Dendritic cell treated with granulocyte-macrophage colony-stimulating factor and Interleukin-4, amounts not matched to agents 40 ng/mL and 50 ng/mL, for 4 days (primary cell): ENCODE measurements around the gene FOXP2.

Experiments
- H3K27ac Mint-ChIP-seq: one replicate; pipeline ENCODE4 v1.8.0; 2022; ENCODE audit warnings: mild to moderate bottlenecking, mixed read lengths
- H3K27me3 Mint-ChIP-seq: one replicate; pipeline ENCODE4 v1.8.0; 2022; ENCODE audit warnings: mild to moderate bottlenecking, mixed read lengths
- H3K36me3 Mint-ChIP-seq: one replicate; pipeline ENCODE4 v1.8.0; 2022; ENCODE audit warnings: low read depth, mixed read lengths
- H3K4me1 Mint-ChIP-seq: one replicate; pipeline ENCODE4 v1.8.0; 2022; ENCODE audit warnings: low read depth, mixed read lengths
- H3K4me3 Mint-ChIP-seq: one replicate; pipeline ENCODE4 v1.8.0; 2022; ENCODE audit warnings: mild to moderate bottlenecking, moderate library complexity, mixed read lengths
- H3K9me3 Mint-ChIP-seq: one replicate; pipeline ENCODE4 v1.8.0; 2022; ENCODE audit warnings: mixed read lengths
- intact Hi-C: fragments of 100-400 bp; cut with micrococcal nuclease; formaldehyde crosslinking; loops from one replicate; pipeline ENCODE4 v1.15.0; 2022

The FOXP2 gene

GRCh38 chr7:114652041-114652440 is 237.4 kb downstream of the FOXP2 start:
- no peak overlapping the region for H3K4me3 Mint-ChIP-seq

GRCh38 chr7:114653364-114654088 is 238.9 kb downstream of the FOXP2 start:
- intact Hi-C loops: loop anchor here (10.0 kb wide), 1 partner anchor 629 kb away; no protein-coding TSS in a partner anchor
- Mint-ChIP-seq H3K36me3 (no peaks in the 10 kb centered on the region), H3K4me1 (no peaks in the 10 kb centered on the region), H3K9me3 (no peaks in the 10 kb centered on the region), H3K4me3 (no peak overlapping the region), H3K27ac (no peak overlapping the region), H3K27me3 (no peaks in the 10 kb centered on the region)

More at GRCh38 chr7:114652041-114652440, 237.4 kb downstream of the FOXP2 start:
- Mint-ChIP-seq H3K9me3 (no peaks in the 10 kb centered on the region), H3K27ac (no peak overlapping the region), H3K4me1 (no peaks in the 10 kb centered on the region), H3K27me3 (no peaks in the 10 kb centered on the region), H3K36me3 (no peaks in the 10 kb centered on the region)
- intact Hi-C loops: loop anchor here (10.0 kb wide), 1 partner anchor 627 kb away; no protein-coding TSS in a partner anchor

- no peaks in the 10 kb centered on the region for H3K36me3 Mint-ChIP-seq
- no peaks in the 10 kb centered on the region for H3K27me3 Mint-ChIP-seq
- no peak overlapping the region for H3K4me3 Mint-ChIP-seq
- H3K9me3 Mint-ChIP-seq: no peaks in the 10 kb centered on the region
- no peaks in the 10 kb centered on the region for H3K4me1 Mint-ChIP-seq
- intact Hi-C loops: loop anchor here (10.0 kb wide), 1 partner anchor 632 kb away; no protein-coding TSS in a partner anchor
- no peak overlapping the region for H3K27ac Mint-ChIP-seq
These were observed 241.9 kb downstream of the FOXP2 start for GRCh38 chr7:114656466-114656865.

GRCh38 chr7:114657279-114657678 is 242.7 kb downstream of the FOXP2 start:
- Mint-ChIP-seq H3K27me3 (no peaks in the 10 kb centered on the region), H3K27ac (no peak overlapping the region), H3K9me3 (no peaks in the 10 kb centered on the region), H3K4me1 (no peaks in the 10 kb centered on the region), H3K4me3 (no peak overlapping the region), H3K36me3 (no peaks in the 10 kb centered on the region)
- intact Hi-C loops: loop anchor here (10.0 kb wide), 1 partner anchor 632 kb away; no protein-coding TSS in a partner anchor

- Mint-ChIP-seq H3K9me3 (no peaks in the 10 kb centered on the region), H3K4me3 (no peak overlapping the region), H3K36me3 (no peaks in the 10 kb centered on the region), H3K27ac (no peak overlapping the region), H3K4me1 (no peaks in the 10 kb centered on the region), H3K27me3 (no peaks in the 10 kb centered on the region)
- intact Hi-C loops: loop anchor here (10.0 kb wide), 1 partner anchor 633 kb away; no protein-coding TSS in a partner anchor
These were observed 243.6 kb downstream of the FOXP2 start for GRCh38 chr7:114658216-114658615.

- intact Hi-C loops: loop anchor here (10.0 kb wide), 1 partner anchor 635 kb away; no protein-coding TSS in a partner anchor
- no peaks in the 10 kb centered on the region for H3K27me3 Mint-ChIP-seq
- H3K4me1 Mint-ChIP-seq: no peaks in the 10 kb centered on the region
- no peak overlapping the region for H3K4me3 Mint-ChIP-seq
- no peaks in the 10 kb centered on the region for H3K9me3 Mint-ChIP-seq
- no peak overlapping the region for H3K27ac Mint-ChIP-seq
- H3K36me3 Mint-ChIP-seq: no peaks in the 10 kb centered on the region
These were observed 245.0 kb downstream of the FOXP2 start for GRCh38 chr7:114659409-114660125.

GRCh38 chr7:114660126-114660486 is 245.5 kb downstream of the FOXP2 start:
- intact Hi-C loops: no loop called here

GRCh38 chr7:114660753-114661152 is 246.1 kb downstream of the FOXP2 start:
- Mint-ChIP-seq H3K4me3 (no peak overlapping the region), H3K9me3 (no peaks in the 10 kb centered on the region), H3K4me1 (no peaks in the 10 kb centered on the region), H3K27ac (no peak overlapping the region), H3K27me3 (no peaks in the 10 kb centered on the region), H3K36me3 (no peaks in the 10 kb centered on the region)
- intact Hi-C loops: no loop called here

More at GRCh38 chr7:114660126-114660486, 245.5 kb downstream of the FOXP2 start:
- Mint-ChIP-seq H3K36me3 (no peaks in the 10 kb centered on the region), H3K27ac (no peak overlapping the region), H3K27me3 (no peaks in the 10 kb centered on the region), H3K9me3 (no peaks in the 10 kb centered on the region), H3K4me1 (no peaks in the 10 kb centered on the region), H3K4me3 (no peak overlapping the region)

- H3K36me3 Mint-ChIP-seq: no peaks in the 10 kb centered on the region
- H3K9me3 Mint-ChIP-seq: no peaks in the 10 kb centered on the region
- no peak overlapping the region for H3K27ac Mint-ChIP-seq
- intact Hi-C loops: no loop called here
- no peak overlapping the region for H3K4me3 Mint-ChIP-seq
- no peaks in the 10 kb centered on the region for H3K27me3 Mint-ChIP-seq
- H3K4me1 Mint-ChIP-seq: no peaks in the 10 kb centered on the region
These were observed 247.5 kb downstream of the FOXP2 start for GRCh38 chr7:114662002-114662677.

- H3K9me3 Mint-ChIP-seq: no peaks in the 10 kb centered on the region
- no peak overlapping the region for H3K4me3 Mint-ChIP-seq
- H3K27ac Mint-ChIP-seq: no peak overlapping the region
- intact Hi-C loops: no loop called here
- H3K4me1 Mint-ChIP-seq: no peaks in the 10 kb centered on the region
- no peaks in the 10 kb centered on the region for H3K27me3 Mint-ChIP-seq
- no peaks in the 10 kb centered on the region for H3K36me3 Mint-ChIP-seq
These were observed 248.9 kb downstream of the FOXP2 start for GRCh38 chr7:114663502-114663901.

- H3K27ac Mint-ChIP-seq: no peak overlapping the region
- no peaks in the 10 kb centered on the region for H3K4me1 Mint-ChIP-seq
- H3K36me3 Mint-ChIP-seq: no peaks in the 10 kb centered on the region
- H3K4me3 Mint-ChIP-seq: no peak overlapping the region
- intact Hi-C loops: no loop called here
- no peaks in the 10 kb centered on the region for H3K9me3 Mint-ChIP-seq
- no peaks in the 10 kb centered on the region for H3K27me3 Mint-ChIP-seq
These were observed 256.1 kb downstream of the FOXP2 start for GRCh38 chr7:114670676-114671075.

GRCh38 chr7:114671563-114672123 is 257.0 kb downstream of the FOXP2 start:
- Mint-ChIP-seq H3K27ac (no peak overlapping the region), H3K9me3 (no peaks in the 10 kb centered on the region), H3K27me3 (no peaks in the 10 kb centered on the region), H3K36me3 (no peaks in the 10 kb centered on the region), H3K4me3 (no peak overlapping the region), H3K4me1 (no peaks in the 10 kb centered on the region)
- intact Hi-C loops: no loop called here

GRCh38 chr7:114678116-114678515 is 263.5 kb downstream of the FOXP2 start:
- Mint-ChIP-seq H3K9me3 (no peaks in the 10 kb centered on the region), H3K4me1 (no peaks in the 10 kb centered on the region), H3K4me3 (no peak overlapping the region), H3K27me3 (no peaks in the 10 kb centered on the region), H3K27ac (no peak overlapping the region), H3K36me3 (no peaks in the 10 kb centered on the region)
- intact Hi-C loops: no loop called here

- no peak overlapping the region for H3K4me3 Mint-ChIP-seq
- no peaks in the 10 kb centered on the region for H3K27me3 Mint-ChIP-seq
- intact Hi-C loops: no loop called here
These were observed 272.6 kb downstream of the FOXP2 start for GRCh38 chr7:114687238-114687637.

More at GRCh38 chr7:114687238-114687637, 272.6 kb downstream of the FOXP2 start:
- Mint-ChIP-seq H3K36me3 (no peaks in the 10 kb centered on the region), H3K4me1 (no peaks in the 10 kb centered on the region), H3K9me3 (no peaks in the 10 kb centered on the region), H3K27ac (no peak overlapping the region)
